Gastroesophageal sphincter (tissue), 3 donors: ENCODE measurements around the gene MNAT1.

ENCODE experiments used
- POLR2A ChIP-seq, 2 donors: fragments of 450-650 bp; IDR thresholded peaks; one replicate each; pipeline ENCODE4 v1.6.1; 2017; ENCODE audit warnings: antibody characterized with exemption in 2 of 2, mild to moderate bottlenecking in 2 of 2, moderate library complexity in 1 of 2
- TF ChIP-seq, protein P1 (sequence below), 4 experiments: fragments of 200-600 bp in 2 of 4; fragments of 450-650 bp in 2 of 4; sonication (generic) in 1 of 4; IDR thresholded peaks; one replicate each; pipeline ENCODE4 v1.5.1; 2017 to 2019; ENCODE audit warnings: antibody characterized with exemption in 4 of 4, mild to moderate bottlenecking in 2 of 4, moderate library complexity in 2 of 4

DNA sequence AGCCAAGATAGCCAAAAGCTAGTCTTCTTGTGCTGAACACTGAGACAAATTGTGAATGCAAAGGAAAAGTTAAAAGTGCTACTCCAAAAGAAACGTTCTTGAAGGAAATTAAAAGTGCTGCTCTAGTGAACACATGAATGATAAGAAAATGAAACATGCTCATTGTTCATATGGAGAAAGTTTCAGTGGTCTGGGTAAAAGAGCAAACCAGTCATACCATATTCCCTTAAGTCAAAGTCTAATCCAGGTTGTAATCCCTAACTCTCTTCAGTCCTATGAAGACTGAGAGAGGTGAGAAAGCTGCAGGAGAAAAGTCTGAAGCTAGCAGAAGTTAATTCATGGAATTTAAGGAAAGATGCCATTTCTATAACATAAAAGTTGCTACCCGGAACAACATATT, 121.5 kb downstream of the MNAT1 start:
- TF ChIP-seq, protein P1, sequence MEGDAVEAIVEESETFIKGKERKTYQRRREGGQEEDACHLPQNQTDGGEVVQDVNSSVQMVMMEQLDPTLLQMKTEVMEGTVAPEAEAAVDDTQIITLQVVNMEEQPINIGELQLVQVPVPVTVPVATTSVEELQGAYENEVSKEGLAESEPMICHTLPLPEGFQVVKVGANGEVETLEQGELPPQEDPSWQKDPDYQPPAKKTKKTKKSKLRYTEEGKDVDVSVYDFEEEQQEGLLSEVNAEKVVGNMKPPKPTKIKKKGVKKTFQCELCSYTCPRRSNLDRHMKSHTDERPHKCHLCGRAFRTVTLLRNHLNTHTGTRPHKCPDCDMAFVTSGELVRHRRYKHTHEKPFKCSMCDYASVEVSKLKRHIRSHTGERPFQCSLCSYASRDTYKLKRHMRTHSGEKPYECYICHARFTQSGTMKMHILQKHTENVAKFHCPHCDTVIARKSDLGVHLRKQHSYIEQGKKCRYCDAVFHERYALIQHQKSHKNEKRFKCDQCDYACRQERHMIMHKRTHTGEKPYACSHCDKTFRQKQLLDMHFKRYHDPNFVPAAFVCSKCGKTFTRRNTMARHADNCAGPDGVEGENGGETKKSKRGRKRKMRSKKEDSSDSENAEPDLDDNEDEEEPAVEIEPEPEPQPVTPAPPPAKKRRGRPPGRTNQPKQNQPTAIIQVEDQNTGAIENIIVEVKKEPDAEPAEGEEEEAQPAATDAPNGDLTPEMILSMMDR (IDR thresholded peaks at IDR 0.05): no peak
- no peak for TF ChIP-seq POLR2A (IDR thresholded peaks at IDR 0.05)
